ENCODE data around the gene MRPL50.

Gene MRPL50

GRCh38 chr9:101398068-101398929 is at the start of gene MRPL50, which contains the start of gene ZNF189:
MRPL50 (minus strand) TSS chr9:101398618; CDS start chr9:101398592, 26 bp downstream.
ZNF189 (plus strand) TSS chr9:101398851; CDS start chr9:101399157, 306 bp downstream.
- DNase-seq (ENCODE audit: low read depth) = peak; percentile 99

GRCh38 chr9:101446732-101447131 is 48.3 kb upstream of the MRPL50 start:
- DNase-seq (ENCODE audit: low read depth) = no peak

GRCh38 chr9:101445353-101446029 is 47.1 kb upstream of the MRPL50 start:
- peak; percentile 45 for DNase-seq (ENCODE audit: low read depth)

GRCh38 chr9:101443364-101443771 is 45.0 kb upstream of the MRPL50 start:
- no peak for DNase-seq (ENCODE audit: low read depth)

- DNase-seq (ENCODE audit: low read depth) = no peak
These were observed 44.3 kb upstream of the MRPL50 start for GRCh38 chr9:101442736-101443135.

DNA sequence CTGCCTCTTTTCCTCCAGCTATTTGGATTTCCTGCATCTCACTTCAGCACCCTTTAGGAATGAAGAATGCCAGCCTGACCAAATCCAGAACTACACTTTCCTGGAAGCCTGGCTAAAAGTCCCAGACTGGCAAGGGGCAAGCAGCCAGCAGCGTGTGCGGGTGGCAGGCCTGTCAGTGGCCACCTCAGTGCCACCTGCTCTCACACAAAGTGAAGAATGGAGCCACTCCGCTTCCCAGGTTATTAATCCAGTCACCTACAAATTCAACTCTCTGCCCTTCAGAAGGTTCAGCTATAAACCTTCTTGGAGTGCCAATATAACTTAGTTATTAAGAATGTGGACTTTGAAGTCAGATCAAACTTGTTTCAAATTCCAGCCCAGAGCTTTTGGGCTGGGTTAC is 43.9 kb upstream of the MRPL50 start:
- no peak for DNase-seq (ENCODE audit: low read depth)

DNA sequence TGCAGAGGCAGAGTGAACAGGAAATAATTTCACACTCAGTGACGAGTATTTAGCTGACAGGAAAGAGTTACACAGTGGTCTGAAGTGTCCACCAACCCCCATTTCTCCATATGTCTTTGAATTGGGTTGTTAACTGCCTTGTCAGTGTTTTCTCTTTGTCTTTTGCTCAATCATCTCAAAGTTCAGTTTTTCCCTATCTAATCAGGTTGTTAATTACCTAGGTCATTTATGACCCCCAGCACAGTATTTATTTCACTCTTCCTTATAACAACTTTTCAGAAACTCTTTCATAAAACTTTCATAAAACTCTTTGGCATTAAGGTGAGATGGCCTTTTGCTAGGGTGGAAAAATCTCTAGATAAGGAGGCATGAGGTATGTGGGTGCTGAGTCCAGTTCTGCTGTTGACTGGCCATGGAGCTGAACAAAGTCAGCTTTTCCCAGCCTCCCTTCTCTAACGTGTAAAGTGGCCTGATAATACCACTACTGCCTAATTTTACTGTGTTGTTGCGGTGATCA is 42.4 kb upstream of the MRPL50 start:
- DNase-seq (ENCODE audit: low read depth) = no peak

DNA sequence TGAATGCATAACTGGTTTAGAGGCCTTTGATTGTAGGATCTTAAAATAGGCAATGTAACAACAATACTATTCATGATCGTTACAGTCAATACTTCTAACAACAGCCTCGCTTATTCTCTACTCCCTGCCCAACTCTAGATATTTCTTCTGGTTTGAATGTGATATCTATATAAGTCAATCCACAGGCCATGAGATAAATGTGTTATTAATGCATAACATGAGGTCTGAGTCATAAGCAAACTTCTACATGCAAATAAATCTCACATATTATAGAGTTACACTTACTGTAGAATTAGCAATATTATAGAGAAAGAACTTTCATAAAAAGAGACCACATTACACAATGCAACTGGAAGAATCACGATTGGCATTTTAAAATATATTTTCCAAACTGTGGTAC is 40.1 kb upstream of the MRPL50 start:
- no peak for DNase-seq (ENCODE audit: low read depth)

GRCh38 chr9:101437806-101438232 is 39.4 kb upstream of the MRPL50 start:
- DNase-seq (ENCODE audit: low read depth) = peak; percentile 17

- no peak for DNase-seq (ENCODE audit: low read depth)
These were observed 37.2 kb upstream of the MRPL50 start, which contains the start of gene ALDOB for GRCh38 chr9:101435601-101436079. ALDOB (minus strand) TSS chr9:101435774; CDS start chr9:101430887, 4,887 bp downstream.

DNA sequence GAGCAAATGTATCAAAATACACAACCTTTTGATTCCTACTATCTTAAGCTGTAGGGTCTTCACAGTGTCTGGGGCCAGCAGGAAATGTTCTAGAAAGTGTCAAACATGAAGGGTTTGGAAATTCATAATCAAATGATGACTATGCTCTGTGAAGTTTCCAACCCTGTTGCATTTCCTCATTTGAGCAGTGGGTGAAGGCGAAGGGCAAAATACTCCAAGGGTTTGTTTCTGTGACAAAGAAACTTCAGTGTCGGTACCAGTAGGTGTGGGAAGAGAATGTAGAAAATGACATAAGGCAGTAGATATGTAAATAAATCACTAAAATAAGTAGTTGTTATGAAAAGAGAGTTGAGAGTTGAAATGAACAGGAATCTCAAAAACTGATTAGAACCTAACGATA is 36.6 kb upstream of the MRPL50 start:
- no peak for DNase-seq (ENCODE audit: low read depth)

DNA sequence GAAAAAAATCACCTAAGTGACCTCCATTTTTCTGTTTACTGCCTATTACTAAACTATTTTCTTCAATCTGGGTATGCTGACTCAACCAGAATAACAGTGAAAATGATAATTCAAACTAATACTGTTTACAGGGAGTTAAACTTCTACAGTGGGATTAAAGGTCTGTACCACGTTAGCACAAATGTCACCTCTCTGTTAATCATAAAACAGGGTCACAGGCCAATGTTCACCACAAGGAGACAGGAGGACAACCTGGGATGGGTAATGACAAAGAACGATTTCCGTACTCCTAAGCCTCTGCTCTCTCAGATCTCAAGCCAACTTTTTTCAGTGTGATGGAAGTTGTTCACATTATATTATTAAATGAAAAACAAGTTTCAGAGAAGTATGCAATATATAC is 34.8 kb upstream of the MRPL50 start:
- no peak for DNase-seq (ENCODE audit: low read depth)

DNA sequence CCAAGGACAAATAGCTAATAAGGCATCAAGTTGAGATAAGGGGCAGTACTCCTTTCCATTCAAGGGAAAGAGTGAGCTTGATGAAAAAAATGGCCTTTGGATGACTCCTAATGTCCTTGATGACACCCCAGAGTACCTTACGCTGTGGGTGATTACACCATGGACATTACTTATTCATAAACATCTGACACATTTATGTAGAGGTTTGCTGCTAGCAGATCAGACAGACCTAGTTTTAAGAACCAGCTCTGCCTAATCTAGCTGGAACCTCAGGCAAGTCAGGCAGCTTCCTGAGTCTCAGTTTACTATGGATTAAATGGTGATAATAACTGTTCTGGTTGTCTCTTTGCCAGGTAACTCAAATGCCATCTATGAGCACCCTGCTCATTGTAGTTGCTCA is 34.3 kb upstream of the MRPL50 start:
- DNase-seq (ENCODE audit: low read depth) = no peak

- no peak for DNase-seq (ENCODE audit: low read depth)
These were observed 33.8 kb upstream of the MRPL50 start for GRCh38 chr9:101432171-101432570.

DNA sequence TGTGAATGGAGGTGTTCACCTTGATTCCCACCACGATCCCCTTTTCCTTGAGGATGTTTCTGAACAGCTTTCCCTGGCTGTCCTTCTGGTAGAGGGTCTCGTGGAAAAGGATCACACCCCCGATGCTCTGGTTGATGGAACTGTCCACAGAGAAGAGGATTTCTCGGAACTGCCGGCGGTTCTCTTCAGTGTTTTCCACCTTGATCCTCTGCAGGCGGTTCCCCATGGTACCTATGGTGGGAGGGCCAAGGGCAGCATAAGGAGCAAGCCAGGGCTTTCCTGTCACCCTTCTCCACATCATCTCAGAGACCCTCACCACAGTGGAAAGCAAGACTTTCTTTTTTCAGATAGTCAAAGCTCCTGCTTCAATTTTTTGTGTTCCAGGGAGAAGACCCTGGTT is 31.3 kb upstream of the MRPL50 start:
- DNase-seq (ENCODE audit: low read depth) = no peak

- DNase-seq (ENCODE audit: low read depth) = no peak
These were observed 30.5 kb upstream of the MRPL50 start for GRCh38 chr9:101428909-101429308.

- no peak for DNase-seq (ENCODE audit: low read depth)
These were observed 29.7 kb upstream of the MRPL50 start for GRCh38 chr9:101427957-101428655.

DNA sequence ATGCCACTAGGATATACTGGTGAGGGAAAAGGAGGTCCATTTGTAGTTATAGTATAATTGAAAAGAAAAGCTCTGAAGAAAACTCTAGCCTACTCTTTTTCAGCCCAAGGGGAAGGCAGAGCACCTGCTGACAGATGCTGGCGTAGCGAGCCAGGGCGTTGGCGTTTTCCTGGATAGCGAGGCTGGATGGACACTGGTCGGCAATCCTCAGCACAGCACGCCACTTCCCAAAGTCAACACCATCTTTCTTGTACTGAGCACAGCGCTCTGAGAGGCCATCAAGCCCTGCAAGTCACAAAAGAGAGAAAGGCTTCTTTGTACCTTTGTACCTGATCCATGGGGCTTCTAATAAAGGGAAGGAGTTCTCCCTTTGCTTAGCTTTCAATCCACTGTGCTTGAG is 28.9 kb upstream of the MRPL50 start:
- no peak for DNase-seq (ENCODE audit: low read depth)

DNA sequence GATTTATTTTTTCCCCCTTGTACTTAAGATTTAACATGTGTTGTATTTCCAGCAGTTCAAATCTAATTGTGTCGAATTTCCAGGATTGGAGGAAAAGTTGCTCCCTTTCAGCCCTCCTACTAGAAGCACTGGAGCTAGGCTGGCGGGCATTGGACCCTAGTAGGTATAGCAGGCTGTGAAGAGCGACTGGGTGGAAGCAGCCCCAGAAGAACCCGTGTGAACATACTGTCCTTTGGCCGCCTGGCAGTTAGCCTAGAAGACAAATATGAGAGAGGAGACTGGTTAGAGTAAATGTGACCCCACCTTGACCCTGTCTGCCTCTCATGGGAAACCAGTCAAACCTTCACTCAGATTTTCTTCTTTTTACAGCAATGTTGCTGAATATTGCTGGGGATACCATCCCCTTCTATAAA is 23.2 kb upstream of the MRPL50 start:
- no peak for DNase-seq (ENCODE audit: low read depth)

DNA sequence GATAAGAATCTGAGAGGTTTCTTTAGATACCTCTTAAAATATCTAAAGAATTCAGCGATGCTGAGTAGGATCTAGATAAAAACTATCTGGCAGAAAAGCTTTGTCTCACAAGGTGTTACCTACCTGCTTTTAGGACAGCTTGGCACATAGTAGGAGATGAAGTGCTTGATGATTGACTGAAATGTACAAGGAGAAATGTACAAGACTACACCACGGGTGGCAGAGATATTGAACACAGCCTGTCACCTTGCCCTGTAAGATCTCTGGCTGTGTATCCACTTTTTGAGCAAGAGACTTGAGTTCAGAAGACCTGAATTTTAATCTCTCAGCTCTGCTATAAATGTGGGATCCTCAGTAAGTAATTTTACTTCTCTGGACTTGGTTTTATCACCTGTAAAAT is 21.4 kb upstream of the MRPL50 start:
- DNase-seq (ENCODE audit: low read depth) = no peak

GRCh38 chr9:101418518-101419430 is 20.4 kb upstream of the MRPL50 start:
- DNase-seq (ENCODE audit: low read depth) = peak; percentile 58
